T-cell (primary cell): ENCODE measurements around the gene SLC25A25. TPM values are rescaled to one million over a fixed set of nuclear protein-coding genes. Genes with fewer than 3 reads are reported as not detected.
A peak's percentile ranks its signal among the peaks of the same experiment; 100 is the strongest.
"Not testable (repeated sequence)": the region's sequence is repeated elsewhere in the genome, so short reads cannot be mapped to it uniquely, and the experiment has no call there.

Experiments
- ATAC-seq, 4 experiments: fragments of 200-7000 bp in 3 of 4; fragments of 150-1000 bp in 1 of 4; cut with Tn5 transposase; replicated peaks in 1 of 4; 1 replicate in 3 of 4; 2 replicates in 1 of 4; pipeline ENCODE4 v1.10.0; 2021; ENCODE audit warnings: moderate library complexity in 3 of 4, mild to moderate bottlenecking in 2 of 4, moderate number of reproducible peaks in 1 of 4
- CTCF ChIA-PET, 2 donors: fragments of 300-600 bp; sonication (Branson Sonifier 250); formaldehyde crosslinking; loops; one replicate each; lab custom pipeline; 2022; ENCODE audit warnings: antibody characterized with exemption in 2 of 2; lab: Charles Lee
- POLR2A ChIA-PET, 2 donors: fragments of 300-600 bp; sonication (Branson Sonifier 250); formaldehyde crosslinking; loops; one replicate each; lab custom pipeline; 2022; ENCODE audit warnings: antibody characterized with exemption in 2 of 2; lab: Charles Lee
- DNase-seq, 35 experiments: peaks; one replicate each; pipeline versions ENCODE4 v3.0.0 to v3.0.0-alpha.2; 2013 to 2023
- H3K27ac ChIP-seq: one replicate; pipeline ENCODE4 v1.5.1; 2013; ENCODE audit warnings: low read length
- H3K27me3 ChIP-seq, 2 experiments: replicated peaks in 1 of 2; 1 replicate in 1 of 2; 2 replicates in 1 of 2; pipeline versions ENCODE4 v1.6.1 to v1.7.0; 2013; ENCODE audit warnings: low read length in 1 of 2, mixed read lengths in 1 of 2; ENCODE audit not compliant: control insufficient read depth in 2 of 2, insufficient read depth in 2 of 2; ENCODE audit errors: extremely low read depth in 1 of 2
- H3K36me3 ChIP-seq, 2 donors: 1 replicate in 1 of 2; 2 replicates in 1 of 2; pipeline versions ENCODE4 v1.6.1 to v1.7.0; 2013; ENCODE audit warnings: low read length in 1 of 2; ENCODE audit not compliant: control insufficient read depth in 2 of 2, insufficient read depth in 1 of 2; ENCODE audit errors: extremely low read depth in 1 of 2
- H3K4me1 ChIP-seq, 2 experiments: 1 replicate in 1 of 2; 2 replicates in 1 of 2; pipeline versions ENCODE4 v1.6.1 to v1.7.0; 2013; ENCODE audit warnings: low read length in 2 of 2, mixed read lengths in 1 of 2; ENCODE audit not compliant: insufficient read depth in 2 of 2, control insufficient read depth in 1 of 2; ENCODE audit errors: extremely low read depth in 1 of 2
- H3K4me3 ChIP-seq, 2 donors: 1 replicate in 1 of 2; 2 replicates in 1 of 2; pipeline versions ENCODE4 v1.5.1 to v1.7.0; 2013; ENCODE audit warnings: mild to moderate bottlenecking in 2 of 2, low read length in 1 of 2, moderate library complexity in 1 of 2; ENCODE audit not compliant: control insufficient read depth in 1 of 2; ENCODE audit errors: extremely low read depth in 1 of 2
- H3K9me3 ChIP-seq: 2 replicates; pipeline ENCODE4 v1.7.0; 2013
- H3K27ac Mint-ChIP-seq, 2 donors: one replicate each; pipeline ENCODE4 v1.8.0; 2020 to 2021; ENCODE audit warnings: mild to moderate bottlenecking in 2 of 2, mixed read lengths in 2 of 2
- H3K27me3 Mint-ChIP-seq, 2 donors: one replicate each; pipeline ENCODE4 v1.8.0; 2021 to 2022; ENCODE audit warnings: mixed read lengths in 2 of 2
- H3K36me3 Mint-ChIP-seq: one replicate; pipeline ENCODE4 v1.8.0; 2021; ENCODE audit warnings: mixed read lengths
- H3K4me1 Mint-ChIP-seq, 3 donors: one replicate each; pipeline ENCODE4 v1.8.0; 2020 to 2022; ENCODE audit warnings: mixed read lengths in 3 of 3, mild to moderate bottlenecking in 1 of 3
- H3K4me3 Mint-ChIP-seq, 3 donors: one replicate each; pipeline ENCODE4 v1.8.0; 2020 to 2022; ENCODE audit warnings: mild to moderate bottlenecking in 3 of 3, mixed read lengths in 3 of 3, moderate library complexity in 3 of 3
- H3K9me3 Mint-ChIP-seq, 3 donors: one replicate each; pipeline ENCODE4 v1.8.0; 2020 to 2022; ENCODE audit warnings: mixed read lengths in 3 of 3
- WGBS: methylation state at CpG from one replicate; pipeline ENCODE4 v1.1.5; 2013; ENCODE audit warnings: missing lambda C conversion rate; ENCODE audit not compliant: insufficient coverage; 5-methylcytosine and 5-hydroxymethylcytosine counted together
- total RNA-seq, 35 experiments: library from RNA in 6 of 35; stranded (reverse) in 6 of 35; fragments of 120-200 nt in 1 of 35; gene quantifications; one replicate each; pipeline versions ENCODE4 v1.2.1 to v1.2.4 and lab custom pipeline; 2013 to 2026

SLC25A25 gene
- total RNA-seq, 5 donors from 2014 or later (not counting 1 experiment from before 2014, with no cell fraction given) = 11.8 to 21.0 (median 17.3) TPM

DNA sequence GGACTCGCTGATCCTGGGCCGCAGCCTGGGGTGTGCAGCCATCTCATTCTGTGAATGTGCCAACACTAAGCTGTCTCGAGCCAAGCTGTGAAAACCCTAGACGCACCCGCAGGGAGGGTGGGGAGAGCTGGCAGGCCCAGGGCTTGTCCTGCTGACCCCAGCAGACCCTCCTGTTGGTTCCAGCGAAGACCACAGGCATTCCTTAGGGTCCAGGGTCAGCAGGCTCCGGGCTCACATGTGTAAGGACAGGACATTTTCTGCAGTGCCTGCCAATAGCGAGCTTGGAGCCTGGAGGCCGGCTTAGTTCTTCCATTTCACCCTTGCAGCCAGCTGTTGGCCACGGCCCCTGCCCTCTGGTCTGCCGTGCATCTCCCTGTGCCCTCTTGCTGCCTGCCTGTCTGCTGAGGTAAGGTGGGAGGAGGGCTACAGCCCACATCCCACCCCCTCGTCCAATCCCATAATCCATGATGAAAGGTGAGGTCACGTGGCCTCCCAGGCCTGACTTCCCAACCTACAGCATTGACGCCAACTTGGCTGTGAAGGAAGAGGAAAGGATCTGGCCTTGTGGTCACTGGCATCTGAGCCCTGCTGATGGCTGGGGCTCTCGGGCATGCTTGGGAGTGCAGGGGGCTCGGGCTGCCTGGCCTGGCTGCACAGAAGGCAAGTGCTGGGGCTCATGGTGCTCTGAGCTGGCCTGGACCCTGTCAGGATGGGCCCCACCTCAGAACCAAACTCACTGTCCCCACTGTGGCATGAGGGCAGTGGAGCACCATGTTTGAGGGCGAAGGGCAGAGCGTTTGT is 39.6 kb downstream of the SLC25A25 start:
- H3K4me1 Mint-ChIP-seq = peaks cover 24 to 30% (median 26%) of the 10 kb centered on the region in 3 donors
- peak overlapping the region in 1 of 2 donors; percentile 56 for H3K27ac Mint-ChIP-seq
- CTCF ChIA-PET = no interaction called here
- 87% methylated on average over 13 of the region's 18 CpGs for WGBS
- H3K9me3 Mint-ChIP-seq = no peaks in the 10 kb centered on the region
- Histone ChIP-seq H3K4me3 (no peak overlapping the region), H3K9me3 (no peaks in the 10 kb centered on the region), H3K27me3 (no peaks in the 10 kb centered on the region), H3K27ac (no peak overlapping the region), H3K4me1 (peaks cover 6 to 30% of the 10 kb centered on the region in 2 experiments), H3K36me3 (peaks cover 24 to 58% of the 10 kb centered on the region in 2 donors)
- DNase-seq = peak in 1 of 35 experiments; percentile 21
- no peak overlapping the region for H3K4me3 Mint-ChIP-seq
- POLR2A ChIA-PET = no interaction called here
- no peaks in the 10 kb centered on the region for H3K27me3 Mint-ChIP-seq
- H3K36me3 Mint-ChIP-seq = peaks cover 31% of the 10 kb centered on the region
- no peak for ATAC-seq

DNA sequence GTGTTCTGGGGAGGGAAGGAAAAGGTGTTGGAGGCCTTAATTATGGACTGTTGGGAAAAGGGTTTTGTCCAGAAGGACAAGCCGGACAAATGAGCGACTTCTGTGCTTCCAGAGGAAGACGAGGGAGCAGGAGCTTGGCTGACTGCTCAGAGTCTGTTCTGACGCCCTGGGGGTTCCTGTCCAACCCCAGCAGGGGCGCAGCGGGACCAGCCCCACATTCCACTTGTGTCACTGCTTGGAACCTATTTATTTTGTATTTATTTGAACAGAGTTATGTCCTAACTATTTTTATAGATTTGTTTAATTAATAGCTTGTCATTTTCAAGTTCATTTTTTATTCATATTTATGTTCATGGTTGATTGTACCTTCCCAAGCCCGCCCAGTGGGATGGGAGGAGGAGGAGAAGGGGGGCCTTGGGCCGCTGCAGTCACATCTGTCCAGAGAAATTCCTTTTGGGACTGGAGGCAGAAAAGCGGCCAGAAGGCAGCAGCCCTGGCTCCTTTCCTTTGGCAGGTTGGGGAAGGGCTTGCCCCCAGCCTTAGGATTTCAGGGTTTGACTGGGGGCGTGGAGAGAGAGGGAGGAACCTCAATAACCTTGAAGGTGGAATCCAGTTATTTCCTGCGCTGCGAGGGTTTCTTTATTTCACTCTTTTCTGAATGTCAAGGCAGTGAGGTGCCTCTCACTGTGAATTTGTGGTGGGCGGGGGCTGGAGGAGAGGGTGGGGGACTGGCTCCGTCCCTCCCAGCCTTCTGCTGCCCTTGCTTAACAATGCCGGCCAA is 40.4 kb downstream of the SLC25A25 start:
- no peak overlapping the region for H3K4me3 ChIP-seq
- no peak overlapping the region for H3K27ac ChIP-seq
- no peak overlapping the region for H3K27ac Mint-ChIP-seq
- H3K36me3 ChIP-seq = peaks cover 29 to 54% of the 10 kb centered on the region in 2 donors
- ChIA-PET POLR2A (no interaction called here), CTCF (interaction anchor here in 1 of 2 donors (0.6 kb wide), 1 partner anchor 24 kb away, joined by 3 read pairs; no protein-coding TSS in a partner anchor)
- H3K9me3 Mint-ChIP-seq = no peaks in the 10 kb centered on the region
- no peak overlapping the region for H3K4me3 Mint-ChIP-seq
- DNase-seq (no peak), ATAC-seq (no peak)
- peaks cover 31% of the 10 kb centered on the region for H3K36me3 Mint-ChIP-seq
- peaks cover 16 to 22% (median 19%) of the 10 kb centered on the region in 3 donors for H3K4me1 Mint-ChIP-seq
- no CpG with 5 or more reads among the region's 15 CpGs for WGBS
- H3K9me3 ChIP-seq = no peaks in the 10 kb centered on the region
- no peaks in the 10 kb centered on the region for H3K27me3 Mint-ChIP-seq
- no peaks in the 10 kb centered on the region for H3K27me3 ChIP-seq
- H3K4me1 ChIP-seq = peaks cover 5 to 22% of the 10 kb centered on the region in 2 experiments

DNA sequence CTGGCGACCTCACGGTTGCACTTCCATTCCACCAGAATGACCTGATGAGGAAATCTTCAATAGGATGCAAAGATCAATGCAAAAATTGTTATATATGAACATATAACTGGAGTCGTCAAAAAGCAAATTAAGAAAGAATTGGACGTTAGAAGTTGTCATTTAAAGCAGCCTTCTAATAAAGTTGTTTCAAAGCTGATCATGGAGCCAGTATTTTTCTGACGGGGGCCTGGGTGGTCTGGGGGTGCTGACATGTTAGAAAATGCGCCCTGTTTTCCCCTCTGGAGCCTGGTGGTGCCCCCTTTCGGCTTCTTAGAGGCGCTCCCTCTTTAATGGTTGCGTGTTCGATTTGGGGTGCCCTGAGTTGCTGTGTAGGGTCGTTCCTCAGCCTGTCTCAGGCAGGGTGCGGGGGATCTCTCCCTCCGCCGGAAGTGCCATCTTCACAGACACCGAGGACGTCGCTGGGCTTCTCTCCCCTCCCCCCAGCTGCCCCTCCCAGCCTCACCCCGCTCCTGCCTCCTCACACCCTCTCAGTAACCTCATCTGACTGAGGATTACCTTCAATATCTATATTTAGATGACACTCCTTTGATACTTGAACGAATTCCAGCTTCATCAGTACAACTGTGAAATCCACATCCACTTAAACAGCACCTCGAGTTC is 41.1 kb downstream of the SLC25A25 start:
- no peak for ATAC-seq
- peaks cover 11 to 16% (median 12%) of the 10 kb centered on the region in 3 donors for H3K4me1 Mint-ChIP-seq
- 81% methylated on average over 11 of the region's 20 CpGs for whole genome bisulfite sequencing

DNA sequence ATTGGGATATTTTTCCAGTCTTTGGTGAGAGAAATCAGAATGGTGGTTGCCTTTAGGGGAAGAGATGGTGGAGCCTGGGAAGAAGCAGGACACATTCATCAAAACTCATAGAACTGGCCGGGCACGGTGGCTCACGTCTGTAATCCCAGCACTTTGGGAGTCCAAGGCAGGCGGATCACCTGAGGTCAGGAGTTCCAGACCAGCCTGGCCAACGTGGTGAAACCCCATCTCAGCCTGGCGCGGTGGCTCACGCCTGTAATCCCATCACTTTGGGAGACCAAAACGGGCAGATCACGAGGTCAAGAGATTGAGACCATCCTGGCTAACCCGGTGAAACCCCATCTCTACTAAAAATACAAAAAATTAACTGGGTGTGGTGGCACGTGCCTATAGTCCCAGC is 43.7 kb downstream of the SLC25A25 start:
- peaks cover 29% of the 10 kb centered on the region for H3K36me3 Mint-ChIP-seq
- H3K27me3 Mint-ChIP-seq, H3K4me3 Mint-ChIP-seq, H3K4me1 Mint-ChIP-seq, H3K27ac ChIP-seq, H3K9me3 Mint-ChIP-seq, H3K4me3 ChIP-seq, H3K9me3 ChIP-seq, H3K4me1 ChIP-seq, CTCF ChIA-PET, DNase-seq, ATAC-seq, H3K27me3 ChIP-seq, H3K27ac Mint-ChIP-seq, POLR2A ChIA-PET: not testable (repeated sequence)
- WGBS = 90% methylated on average over 8 of the region's 12 CpGs
- H3K36me3 ChIP-seq = peaks cover 22 to 34% of the 10 kb centered on the region in 2 donors

More for the DNA sequence above, 41.1 kb downstream of the SLC25A25 start:
- Mint-ChIP-seq H3K4me3 (no peak overlapping the region), H3K27me3 (no peaks in the 10 kb centered on the region), H3K9me3 (no peaks in the 10 kb centered on the region), H3K36me3 (peaks cover 32% of the 10 kb centered on the region), H3K27ac (peak overlapping the region; percentile 1 to 23)
- Histone ChIP-seq H3K4me1 (peaks cover 2 to 15% of the 10 kb centered on the region in 2 experiments), H3K9me3 (no peaks in the 10 kb centered on the region), H3K27me3 (no peaks in the 10 kb centered on the region), H3K27ac (no peak overlapping the region), H3K4me3 (no peak overlapping the region), H3K36me3 (peaks cover 29 to 50% of the 10 kb centered on the region in 2 donors)
- ChIA-PET POLR2A (no interaction called here), CTCF (interaction anchor here in 1 of 2 donors (0.6 kb wide), 2 partner anchors 24 to 29 kb away, joined by 3 to 4 read pairs; no protein-coding TSS in a partner anchor)
- no peak for DNase-seq

DNA sequence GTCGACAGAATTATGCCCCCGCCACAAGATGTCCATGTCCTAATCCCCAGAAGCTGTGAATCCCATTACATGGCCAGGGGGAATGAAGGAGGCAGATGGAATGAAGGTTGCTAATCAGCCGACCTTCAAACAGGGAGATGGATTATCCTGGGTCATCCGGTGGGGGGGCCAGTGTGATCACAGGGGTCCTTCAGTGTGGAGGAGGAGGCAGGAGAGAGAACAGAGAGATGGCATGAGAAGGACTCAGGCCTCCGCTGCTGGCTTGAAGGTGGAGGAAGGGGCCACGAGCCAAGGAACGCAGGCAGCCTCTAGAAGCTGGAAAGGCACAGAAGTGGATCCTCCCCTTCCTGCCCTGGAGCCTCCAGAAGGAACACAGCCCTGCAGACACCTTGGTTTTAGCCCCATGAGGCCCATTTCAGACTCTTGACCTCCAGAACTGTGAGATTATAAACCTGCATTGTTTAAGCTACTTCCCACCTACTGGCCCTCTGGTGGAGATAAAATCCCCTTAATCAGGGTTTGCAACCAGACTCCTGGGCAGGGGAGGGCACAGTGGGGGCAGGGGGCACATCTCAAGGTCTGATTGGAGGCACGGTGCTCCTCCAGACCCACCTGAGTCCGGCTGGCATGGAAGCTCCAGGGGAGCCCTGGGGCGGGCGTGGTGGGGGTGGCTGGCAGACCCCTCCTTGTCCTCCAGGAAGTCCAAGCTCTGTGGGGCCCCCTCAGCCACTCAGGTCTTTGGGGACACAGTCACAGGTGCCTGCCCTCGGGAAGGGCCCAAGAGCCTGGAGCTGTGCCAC is 45.7 kb downstream of the SLC25A25 start:
- Mint-ChIP-seq H3K27ac (no peak overlapping the region), H3K4me1 (peaks cover 9 to 14% (median 14%) of the 10 kb centered on the region in 3 donors), H3K36me3 (peaks cover 22% of the 10 kb centered on the region), H3K4me3 (no peak overlapping the region), H3K9me3 (no peaks in the 10 kb centered on the region), H3K27me3 (no peaks in the 10 kb centered on the region)
- peaks cover 0 to 15% of the 10 kb centered on the region in 2 experiments for H3K4me1 ChIP-seq
- no peak for ATAC-seq
- POLR2A ChIA-PET = interaction anchor here in 1 of 2 donors (0.6 kb wide), 1 partner anchor 523 kb away, joined by 4 read pairs; no protein-coding TSS in a partner anchor
- no peak for DNase-seq
- no peak overlapping the region for H3K4me3 ChIP-seq
- CTCF ChIA-PET = interaction anchor here (0.6 to 0.9 kb wide), 4 partner anchors 14 to 307 kb away, joined by 3 to 6 read pairs (median 4); partner anchors contain the start of gene CERCAM (in 1 of the 2)
- H3K27ac ChIP-seq = no peak overlapping the region
- H3K27me3 ChIP-seq = no peaks in the 10 kb centered on the region
- peaks cover 6 to 14% of the 10 kb centered on the region in 2 donors for H3K36me3 ChIP-seq
- 93% methylated on average over 9 of the region's 12 CpGs for WGBS
- H3K9me3 ChIP-seq = no peaks in the 10 kb centered on the region
